NCI-H345 treated with DMSO at 0.1 percent for 48 hours (cell line): ENCODE data around the gene RSPH1.
A peak's percentile ranks its signal among the peaks of the same experiment; 100 is the strongest.

Source experiments
- DNase-seq: peaks from one replicate; lab custom pipeline; 2025; ENCODE audit not compliant: unreplicated experiment; lab: John Stamatoyannopoulos, UW

The RSPH1 gene

GRCh38 chr21:42496120-42496838 is at the start of gene RSPH1:
RSPH1 (minus strand) TSS chr21:42496224; CDS start chr21:42496186, 38 bp downstream.
- peak; percentile 100 for DNase-seq

DNA sequence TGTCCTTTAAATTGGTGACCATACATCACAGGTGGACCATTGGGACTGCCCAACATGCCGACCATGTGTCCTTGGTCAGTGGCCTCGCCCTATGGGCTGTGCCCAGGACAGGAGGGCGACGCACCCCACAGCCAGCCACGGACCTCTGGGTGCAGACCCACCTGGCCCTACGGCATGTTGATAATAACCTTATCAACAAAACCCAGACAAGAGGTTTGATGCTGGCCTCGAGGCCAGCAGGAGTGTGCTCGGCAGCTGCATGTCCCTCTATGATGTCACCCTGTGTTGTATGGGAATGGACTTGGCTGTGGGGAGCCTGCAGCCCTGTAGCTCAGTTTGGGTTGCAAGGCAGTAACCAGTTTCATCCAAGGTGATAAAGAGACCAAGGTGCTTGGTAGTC is 49.7 kb upstream of the RSPH1 start:
- DNase-seq = no peak

GRCh38 chr21:42545317-42545716 is 49.3 kb upstream of the RSPH1 start:
- DNase-seq = no peak

DNA sequence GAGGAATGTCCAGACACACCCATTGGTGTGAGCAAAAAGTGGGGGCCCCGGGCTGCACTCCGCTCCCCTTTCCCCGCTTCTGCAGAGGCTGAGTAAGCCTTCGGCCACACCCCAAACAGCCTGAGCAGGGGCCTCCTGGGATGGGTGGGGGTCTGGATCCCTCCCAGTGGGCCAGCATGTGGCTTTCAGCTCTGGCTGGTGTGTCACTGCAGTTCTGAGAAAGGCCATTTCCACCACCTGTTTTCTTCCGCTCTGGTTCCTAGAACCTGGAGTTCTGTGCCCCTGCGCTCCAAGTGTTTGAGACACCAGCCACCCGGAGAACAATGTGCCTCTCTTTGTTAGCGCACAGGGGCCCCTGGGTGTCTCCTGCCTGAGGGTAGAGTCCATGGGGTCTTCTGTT is 48.5 kb upstream of the RSPH1 start:
- DNase-seq = no peak

- DNase-seq = no peak
Observed at GRCh38 chr21:42543106-42543847, 47.3 kb upstream of the RSPH1 start.

DNA sequence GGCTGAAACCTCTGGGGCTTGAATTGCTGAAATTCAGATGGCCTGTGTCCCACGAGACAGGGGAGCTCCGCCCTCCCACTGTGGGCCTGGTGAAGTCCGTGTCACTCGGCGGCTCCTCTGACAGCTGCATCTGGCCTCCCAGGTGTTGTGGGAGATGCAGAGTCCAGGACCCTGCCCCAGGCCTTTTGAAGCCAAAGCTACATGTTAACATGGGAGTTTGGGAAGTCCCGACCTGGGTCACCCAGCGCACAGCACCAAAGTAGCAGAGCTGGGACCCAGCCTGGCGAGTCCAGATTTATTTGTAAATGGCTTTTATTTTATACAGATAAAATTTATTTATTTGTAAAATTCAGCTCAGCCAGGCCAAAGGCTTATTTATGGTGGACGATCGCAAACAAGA is 46.6 kb upstream of the RSPH1 start:
- no peak for DNase-seq

DNA sequence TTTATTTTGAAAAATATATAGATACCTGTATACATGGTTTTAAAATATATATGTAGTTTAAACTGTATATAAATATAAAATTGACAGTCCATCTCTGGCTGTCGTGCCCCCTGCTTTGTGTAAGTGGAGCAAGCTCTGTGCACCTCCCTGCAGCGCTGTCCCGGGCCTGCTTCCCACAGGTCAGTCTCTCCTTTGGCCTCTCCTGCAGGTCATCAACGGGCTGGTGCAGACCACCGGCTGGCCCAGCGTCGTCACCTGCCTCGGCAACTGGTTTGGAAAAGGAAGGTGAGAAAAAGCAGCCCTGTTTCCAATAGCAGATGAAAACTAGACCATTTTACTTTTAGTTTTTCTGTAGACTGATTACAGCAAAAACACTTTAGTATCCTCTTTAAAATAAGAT is 46.2 kb upstream of the RSPH1 start:
- DNase-seq = no peak

GRCh38 chr21:42541618-42542017 is 45.6 kb upstream of the RSPH1 start:
- DNase-seq = no peak

DNA sequence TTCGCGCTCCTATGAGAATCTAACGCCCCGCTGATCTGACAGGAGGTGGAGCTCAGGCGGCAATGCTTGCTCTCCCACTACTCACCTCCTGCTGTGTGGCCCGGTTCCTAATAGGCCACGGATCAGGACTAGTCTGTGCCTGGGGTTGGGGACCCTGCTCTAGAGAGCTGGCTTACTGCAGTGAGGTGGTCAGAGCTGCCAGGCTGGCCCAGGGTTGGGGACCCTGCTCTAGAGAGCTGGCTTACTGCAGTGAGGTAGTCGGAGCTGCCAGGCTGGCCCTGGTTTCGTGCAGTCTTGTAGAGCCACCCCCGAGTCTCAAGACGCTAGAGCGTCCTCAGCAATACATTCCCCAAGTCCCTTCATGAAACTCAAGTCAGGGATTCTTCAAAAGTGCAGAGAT is 45.1 kb upstream of the RSPH1 start:
- DNase-seq = no peak

DNA sequence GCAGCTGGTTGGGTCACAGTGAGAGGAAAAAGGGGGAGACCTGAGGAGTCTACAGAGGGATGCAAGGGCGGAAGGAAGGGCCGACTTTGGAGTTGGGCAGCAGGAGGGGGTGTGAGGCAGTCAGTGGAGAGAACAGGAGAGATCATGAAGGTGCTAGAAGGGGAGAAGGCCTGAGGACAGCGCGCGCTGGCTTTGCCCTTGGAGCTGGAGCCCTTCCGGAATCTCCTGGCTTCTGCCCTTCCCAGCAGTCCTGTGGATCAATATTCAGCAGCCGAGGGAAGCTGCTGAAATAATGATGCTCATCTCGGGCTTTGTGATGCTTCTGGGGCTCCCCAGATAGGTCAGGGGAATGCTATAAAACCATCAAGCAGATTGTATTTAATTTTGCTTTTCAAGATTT is 44.4 kb upstream of the RSPH1 start:
- DNase-seq = no peak

GRCh38 chr21:42539931-42540343 is 43.9 kb upstream of the RSPH1 start:
- no peak for DNase-seq

GRCh38 chr21:42539342-42539741 is 43.3 kb upstream of the RSPH1 start:
- no peak for DNase-seq

GRCh38 chr21:42538479-42539275 is 42.7 kb upstream of the RSPH1 start:
- DNase-seq = no peak

DNA sequence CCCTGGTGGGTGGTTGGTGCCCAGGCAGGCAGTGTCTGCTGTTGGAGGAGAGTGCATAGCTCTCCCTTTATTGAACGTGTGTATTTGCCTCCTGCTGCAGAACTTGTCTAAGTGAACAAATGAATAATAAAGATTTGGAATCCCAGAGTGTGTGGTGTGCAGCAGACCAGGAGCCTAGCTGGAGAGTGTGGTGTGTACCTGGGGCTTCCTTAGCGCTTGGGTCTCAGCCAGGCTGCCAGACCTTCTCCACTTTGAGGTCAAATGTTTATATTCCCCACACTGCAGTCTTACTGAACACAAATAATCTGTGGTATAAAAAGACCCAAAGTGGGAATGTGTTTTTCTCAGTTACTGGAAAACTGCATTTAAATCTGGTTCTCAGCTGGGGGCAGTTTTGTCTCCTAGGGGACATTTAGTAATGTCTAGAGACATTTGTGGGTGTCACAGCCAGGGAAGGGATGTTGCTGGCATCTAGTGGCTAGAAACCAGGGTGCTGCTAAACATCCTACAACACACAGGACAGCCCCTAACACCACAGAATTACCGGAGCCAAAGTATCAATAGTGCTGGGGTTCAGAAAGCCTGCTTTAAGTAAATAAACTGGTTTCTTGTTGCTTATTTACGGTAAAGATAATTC is 41.2 kb upstream of the RSPH1 start:
- DNase-seq = no peak

GRCh38 chr21:42536601-42537000 is 40.6 kb upstream of the RSPH1 start:
- DNase-seq = no peak

DNA sequence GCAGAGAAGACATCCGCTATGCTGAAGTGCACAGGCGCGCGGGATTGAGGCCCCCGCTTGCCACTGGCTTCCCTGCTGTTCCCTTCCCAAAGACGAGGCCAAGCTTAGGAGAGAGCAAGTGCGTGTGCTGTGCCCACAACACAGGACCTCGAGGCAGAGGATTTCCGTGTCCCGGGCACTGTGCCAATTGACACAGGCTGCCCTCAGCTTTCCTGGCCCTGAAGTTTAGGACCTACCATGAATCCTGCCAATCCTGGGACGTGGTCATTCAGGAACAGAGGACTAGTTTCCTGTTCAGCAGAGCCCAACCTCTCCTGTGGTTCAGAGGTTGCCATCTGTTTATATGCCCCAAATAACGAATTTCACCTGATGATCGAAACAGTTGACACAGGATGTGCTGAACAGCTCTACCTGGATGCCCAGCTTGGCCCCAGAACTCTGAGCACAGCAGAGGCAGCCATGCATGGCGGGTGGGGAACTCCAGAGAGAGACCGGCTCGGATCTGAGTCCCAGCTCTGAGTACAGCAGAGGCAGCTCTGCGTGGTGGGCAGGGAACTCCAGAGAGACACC is 39.7 kb upstream of the RSPH1 start:
- no peak for DNase-seq

GRCh38 chr21:42534421-42535378 is 38.7 kb upstream of the RSPH1 start:
- no peak for DNase-seq

- DNase-seq = no peak
Observed at GRCh38 chr21:42533963-42534355, 37.9 kb upstream of the RSPH1 start.

DNA sequence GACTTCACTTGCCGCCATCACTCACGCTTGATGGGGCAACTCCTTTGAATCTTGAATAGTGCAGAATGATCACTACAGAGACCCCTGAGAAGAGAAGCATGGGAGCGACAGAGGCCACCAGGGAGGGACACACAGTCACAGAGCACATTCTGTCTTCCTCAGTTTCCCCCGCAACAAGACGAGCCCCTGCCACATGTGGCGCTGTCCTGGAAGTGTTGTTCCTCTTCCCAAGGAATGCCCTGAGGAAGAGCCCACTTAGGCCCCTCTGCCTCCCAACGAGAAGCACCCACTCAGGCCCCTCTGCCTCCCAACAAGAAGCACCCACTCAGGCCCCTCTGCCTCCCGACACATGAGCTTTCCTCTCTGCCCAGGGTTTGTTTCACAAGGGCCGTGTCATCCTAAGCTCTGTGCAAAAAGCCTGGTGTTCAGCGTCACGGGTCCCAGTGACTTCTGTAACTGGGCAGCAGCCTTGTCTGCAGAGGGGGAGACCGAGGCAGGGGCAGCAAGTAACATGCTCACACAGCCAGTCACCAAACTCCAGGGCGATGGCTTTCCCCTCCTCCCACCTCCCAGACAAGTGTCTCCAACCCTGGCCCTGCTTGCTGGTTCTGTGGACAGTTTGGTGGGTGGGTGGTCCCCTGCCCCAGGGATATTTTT is 37.4 kb upstream of the RSPH1 start:
- DNase-seq = no peak
